GM18498 (cell line): ENCODE data around the gene RAB3C.
A peak's percentile ranks its signal among the peaks of the same experiment; 100 is the strongest.

Source experiments
- ATAC-seq: cut with Tn5 transposase; IDR thresholded peaks from one replicate; pipeline ENCODE4 v1.9.1; 2021; ENCODE audit warnings: mild to moderate bottlenecking, moderate library complexity; ENCODE audit not compliant: unreplicated experiment

RAB3C gene

DNA sequence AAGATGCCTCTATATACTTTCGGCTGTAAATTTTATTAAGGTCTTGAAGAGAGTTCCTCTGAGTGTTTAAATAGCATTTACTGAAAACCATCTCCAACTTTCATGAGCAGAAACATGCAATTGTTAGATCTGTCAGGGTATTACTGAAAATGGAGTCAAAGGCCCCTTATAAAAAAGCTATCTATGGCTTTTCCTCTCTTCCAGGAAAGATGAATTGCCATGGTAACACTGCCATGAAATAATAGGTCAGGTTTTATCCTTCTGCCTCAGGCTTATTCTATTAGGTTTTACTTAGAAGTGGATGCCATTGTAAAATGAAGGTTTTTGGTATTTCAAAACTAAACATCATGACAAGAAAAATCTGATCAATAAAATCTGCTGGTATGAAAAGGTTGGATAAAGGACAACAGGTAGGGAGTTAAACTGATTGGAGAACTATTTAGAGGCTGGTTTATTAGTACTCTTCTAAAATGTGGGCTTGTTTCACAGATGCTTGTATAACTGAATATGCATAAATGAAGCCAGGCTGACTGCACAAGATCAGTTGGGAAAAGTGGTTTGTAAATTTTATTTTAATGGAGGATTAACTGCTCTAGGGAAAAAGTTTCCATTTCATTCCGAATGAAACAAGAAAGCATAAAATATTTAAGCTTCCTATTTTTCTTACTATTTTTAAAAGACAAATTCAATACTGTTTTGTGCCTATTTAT, 135.5 kb downstream of the RAB3C start:
- ATAC-seq = no peak

- ATAC-seq = no peak
These were observed 139.3 kb downstream of the RAB3C start for GRCh38 chr5:58722160-58722559.

DNA sequence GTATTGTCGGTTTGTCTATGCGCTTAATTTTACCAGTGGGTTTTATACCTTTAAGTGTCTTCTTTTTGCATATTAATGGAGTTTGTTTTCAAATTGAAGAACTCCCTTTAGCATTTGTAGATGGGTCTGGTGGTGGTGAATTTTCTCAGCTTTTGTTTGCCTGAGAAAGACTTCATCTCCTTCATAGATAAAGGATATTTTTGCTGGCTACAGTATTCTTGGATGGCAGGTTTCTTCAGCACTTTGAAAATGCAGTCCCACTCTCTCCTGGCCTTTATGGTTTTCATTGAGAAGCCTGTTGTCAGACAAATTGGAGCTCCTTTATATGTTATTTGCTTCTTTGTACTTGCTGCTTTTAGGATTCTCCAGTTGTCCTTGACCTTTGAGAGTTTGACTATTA, 142.1 kb downstream of the RAB3C start:
- no peak for ATAC-seq

GRCh38 chr5:58731641-58732040, 148.8 kb downstream of the RAB3C start:
- ATAC-seq = no peak

DNA sequence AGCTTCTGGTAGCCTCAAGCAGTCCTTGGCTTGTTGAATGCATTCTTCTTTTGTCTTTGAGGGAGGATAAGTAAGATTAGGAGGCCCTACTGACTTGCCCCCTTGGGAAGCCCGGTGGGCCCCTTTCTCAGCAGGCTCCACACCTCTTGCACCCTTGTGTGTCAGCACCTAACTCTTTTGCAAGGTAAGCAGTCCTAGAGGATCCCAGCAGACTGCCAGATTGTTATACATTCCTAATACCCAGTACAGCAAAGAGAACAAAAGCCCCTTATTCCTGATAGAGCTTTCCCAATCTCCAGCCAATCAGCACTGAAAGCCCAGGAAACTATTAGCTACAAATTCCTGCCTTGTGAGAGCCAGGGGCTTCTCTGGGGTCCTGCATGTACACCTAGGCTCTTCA, 152.8 kb downstream of the RAB3C start:
- ATAC-seq = no peak

DNA sequence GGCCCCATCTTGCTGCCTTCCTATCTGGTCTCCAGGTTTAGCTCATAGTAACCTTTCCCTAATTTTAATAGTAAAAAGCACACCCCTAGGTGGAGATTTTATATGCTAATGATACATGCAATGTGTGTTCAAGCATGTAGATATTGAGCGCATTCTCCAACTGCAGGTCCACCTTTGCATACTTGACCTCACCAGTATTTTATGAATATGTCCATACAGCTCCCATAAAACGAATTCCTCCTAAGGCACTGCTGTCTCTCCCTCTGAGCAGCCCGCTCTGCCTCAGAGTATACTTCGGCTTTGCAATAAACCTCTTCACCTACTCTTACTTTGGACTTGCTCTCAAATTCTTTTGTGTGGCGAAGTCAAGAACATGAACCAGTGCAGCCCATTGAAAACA, 153.3 kb downstream of the RAB3C start:
- no peak for ATAC-seq

- no peak for ATAC-seq
These were observed 154.8 kb downstream of the RAB3C start for GRCh38 chr5:58737671-58738070.

GRCh38 chr5:58738336-58738735, 155.5 kb downstream of the RAB3C start:
- no peak for ATAC-seq

DNA sequence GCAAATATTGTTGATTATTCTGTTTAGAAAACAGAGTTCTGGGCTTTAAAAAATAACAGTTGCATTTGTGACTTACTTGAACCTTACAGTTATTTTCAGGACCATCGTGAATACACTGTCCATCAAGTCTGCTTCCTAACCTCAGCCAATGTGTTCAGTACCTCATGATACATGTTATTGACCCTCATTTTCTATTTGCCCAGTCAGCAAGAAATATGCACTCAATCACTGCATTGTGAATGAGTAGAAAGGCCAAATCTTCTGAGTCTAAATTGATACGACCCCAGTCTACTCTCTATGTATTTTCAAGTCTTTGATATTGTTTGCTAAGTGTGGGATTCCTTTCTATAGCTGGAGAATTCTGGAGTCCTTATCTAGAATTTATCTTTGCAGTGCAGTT, 156.2 kb downstream of the RAB3C start:
- ATAC-seq = no peak

GRCh38 chr5:58740956-58741355, 158.1 kb downstream of the RAB3C start:
- no peak for ATAC-seq

DNA sequence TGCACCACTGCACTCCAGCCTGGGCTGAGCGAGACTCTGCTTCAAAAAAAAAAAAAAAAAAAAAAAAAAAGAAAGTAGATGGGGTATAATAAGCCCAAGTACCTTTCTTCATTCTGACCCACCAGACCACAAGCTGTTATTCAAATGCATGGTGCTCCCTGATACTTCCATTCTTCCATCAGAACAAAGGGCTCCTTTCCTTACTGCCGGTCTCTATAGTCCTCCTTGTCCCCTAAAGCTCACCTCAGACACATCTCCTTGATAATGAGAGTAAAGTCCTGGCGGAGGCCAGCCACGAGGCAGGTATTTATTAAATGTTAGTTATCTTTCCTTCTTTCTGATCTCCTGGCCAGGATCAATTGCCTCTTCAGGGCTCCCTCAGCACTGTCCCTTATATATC, 162.5 kb downstream of the RAB3C start:
- no peak for ATAC-seq

GRCh38 chr5:58746321-58746720, 163.4 kb downstream of the RAB3C start:
- no peak for ATAC-seq

DNA sequence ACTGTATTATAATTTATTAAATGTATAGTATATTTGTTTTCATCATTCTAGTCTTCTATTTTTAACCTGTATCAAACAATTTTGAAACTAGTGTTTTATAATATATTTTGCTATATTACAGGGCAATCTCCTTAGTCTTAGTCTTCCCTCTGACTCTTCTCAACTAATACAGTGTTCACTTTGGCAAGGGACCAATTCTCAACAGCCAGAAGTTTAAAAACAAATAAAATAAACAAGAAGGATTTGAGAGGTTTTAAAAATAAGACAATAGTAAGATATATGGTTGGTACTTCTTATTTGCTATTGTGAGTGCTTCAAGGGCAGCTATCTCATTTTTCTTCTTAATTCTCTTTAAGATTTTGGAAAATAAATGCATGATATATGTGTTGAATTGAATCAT, 167.2 kb downstream of the RAB3C start:
- ATAC-seq = no peak

GRCh38 chr5:58751222-58751837, 168.5 kb downstream of the RAB3C start:
- no peak for ATAC-seq

DNA sequence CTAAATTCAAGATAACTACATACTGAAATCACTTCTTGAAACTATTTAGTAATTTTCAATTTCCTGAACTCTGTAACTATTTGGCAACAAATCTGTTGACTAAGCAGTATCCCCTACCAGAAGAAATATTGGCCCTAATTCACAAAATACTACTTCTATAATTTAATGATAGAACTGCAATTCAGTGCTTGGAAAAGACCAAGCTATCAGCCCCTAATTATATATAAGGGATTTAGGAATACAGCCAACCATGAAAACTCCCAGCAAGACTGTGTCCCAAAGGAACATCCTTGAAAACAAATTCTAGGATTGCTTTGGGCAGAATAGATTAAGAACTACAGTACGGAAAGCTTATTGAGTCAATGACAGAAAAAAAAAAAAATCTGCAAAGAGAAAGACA, 169.2 kb downstream of the RAB3C start:
- ATAC-seq = no peak

DNA sequence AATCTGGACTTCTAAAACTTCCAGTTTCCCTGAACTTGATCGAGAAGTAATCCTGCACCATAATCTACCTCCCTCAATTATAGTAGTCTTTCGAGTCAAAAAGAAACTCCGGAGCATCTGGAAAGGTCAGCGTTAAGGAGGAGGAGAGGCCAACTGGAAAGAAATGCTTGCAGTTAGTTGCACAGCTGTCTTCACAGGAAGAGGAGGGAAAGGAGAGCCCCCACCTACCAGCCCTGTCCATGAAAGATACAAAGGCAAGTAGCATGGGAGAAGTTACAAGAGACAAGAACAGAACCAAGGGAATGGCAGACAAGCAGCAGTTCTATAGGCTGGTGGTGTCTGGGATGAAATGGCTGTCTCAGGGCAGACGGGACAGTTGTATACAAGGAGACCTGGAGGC, 170.6 kb downstream of the RAB3C start:
- no peak for ATAC-seq

DNA sequence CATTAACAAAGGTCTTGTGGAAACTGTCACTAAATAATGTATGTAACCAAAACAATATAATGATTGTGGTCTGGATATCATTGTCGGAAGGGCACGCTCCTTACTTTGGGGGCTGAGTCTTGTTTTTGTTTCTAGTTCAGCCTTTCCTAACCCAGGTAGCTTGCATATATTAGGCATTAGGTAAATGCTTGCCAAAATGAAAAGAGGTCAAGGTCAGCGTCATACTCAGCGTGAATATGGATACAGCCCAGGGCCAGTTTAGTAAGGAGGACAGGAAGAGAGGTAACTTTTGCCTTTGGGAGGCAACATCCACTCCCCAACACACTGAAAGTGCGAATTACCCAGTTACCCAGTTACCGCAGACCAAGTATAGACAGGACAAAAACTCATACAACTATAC, 171.4 kb downstream of the RAB3C start:
- no peak for ATAC-seq

- ATAC-seq = no peak
These were observed 172.5 kb downstream of the RAB3C start for GRCh38 chr5:58755397-58755796.

DNA sequence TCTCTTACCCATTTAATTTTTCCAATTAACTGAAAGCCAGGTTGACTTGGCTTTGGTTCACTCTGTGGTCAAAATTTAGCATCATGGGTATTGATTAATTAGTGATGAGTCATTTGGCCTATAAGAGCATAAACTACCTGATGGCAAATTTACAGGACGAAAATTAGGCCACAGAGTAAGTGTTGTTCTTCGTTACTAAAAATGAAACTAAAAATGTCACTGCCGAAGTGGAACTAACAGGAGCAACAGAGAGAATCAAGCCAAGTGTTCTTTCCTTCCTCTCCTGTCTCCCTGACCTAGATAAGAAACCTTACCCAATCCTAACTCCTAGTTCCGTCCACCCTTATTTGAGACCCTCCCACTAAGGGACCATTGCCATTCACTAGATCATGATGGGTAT, 176.9 kb downstream of the RAB3C start:
- peak; percentile 91 for ATAC-seq

DNA sequence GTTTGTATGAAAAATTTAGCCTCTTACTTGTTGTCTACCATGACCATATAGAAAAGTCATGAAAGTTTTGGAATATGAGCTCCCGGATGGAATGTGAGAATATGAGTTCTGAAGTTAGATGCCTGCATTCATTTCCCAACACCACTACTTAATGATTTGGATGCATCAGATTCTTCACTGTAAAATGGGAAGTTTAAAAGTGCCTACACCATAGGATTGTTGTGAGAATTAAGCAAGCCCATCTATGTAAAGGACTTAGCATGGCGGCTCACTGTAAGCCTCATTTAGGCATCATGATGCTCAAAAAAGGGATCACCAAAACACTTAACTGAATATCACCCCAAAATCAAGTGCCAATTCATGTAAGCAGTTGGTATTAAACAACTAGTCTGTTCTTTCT, 177.3 kb downstream of the RAB3C start:
- ATAC-seq = no peak

DNA sequence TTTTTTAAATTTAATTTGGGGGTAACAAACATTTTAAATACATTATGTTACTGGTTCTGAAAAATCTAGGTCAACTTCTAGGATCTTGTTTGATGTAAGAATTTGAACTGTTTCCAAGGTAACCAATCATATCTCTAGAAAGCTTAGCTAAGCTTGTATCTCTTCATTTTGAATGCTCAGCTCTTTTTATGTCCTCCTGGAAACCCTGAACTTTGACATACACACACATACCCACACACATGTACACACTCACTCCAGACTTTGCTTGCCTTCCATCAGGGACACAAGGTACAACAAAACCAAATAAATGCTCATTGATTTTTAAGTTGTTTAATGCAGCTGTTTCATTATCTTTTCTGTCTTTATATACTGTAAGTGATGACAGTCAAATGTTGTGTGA, 178.5 kb downstream of the RAB3C start:
- no peak for ATAC-seq

DNA sequence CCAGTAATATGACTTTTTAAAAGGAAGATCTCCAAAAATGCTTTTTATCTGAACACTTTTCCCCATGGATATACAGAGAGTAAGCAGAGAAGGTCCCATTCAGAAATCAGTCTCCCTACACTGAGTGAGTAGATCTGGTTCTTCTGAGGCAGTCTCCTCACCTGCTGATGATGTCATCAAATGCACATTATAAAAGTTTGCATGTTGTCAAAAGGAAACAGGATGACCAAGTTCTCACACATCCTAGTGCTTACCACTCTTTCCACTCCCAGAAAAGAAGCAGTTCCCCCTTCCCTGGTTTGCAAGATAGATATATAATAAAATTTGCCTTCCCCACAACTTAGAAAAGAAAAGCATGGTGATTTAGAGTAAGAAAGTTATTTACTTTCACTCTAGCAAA, 180.5 kb downstream of the RAB3C start:
- no peak for ATAC-seq

DNA sequence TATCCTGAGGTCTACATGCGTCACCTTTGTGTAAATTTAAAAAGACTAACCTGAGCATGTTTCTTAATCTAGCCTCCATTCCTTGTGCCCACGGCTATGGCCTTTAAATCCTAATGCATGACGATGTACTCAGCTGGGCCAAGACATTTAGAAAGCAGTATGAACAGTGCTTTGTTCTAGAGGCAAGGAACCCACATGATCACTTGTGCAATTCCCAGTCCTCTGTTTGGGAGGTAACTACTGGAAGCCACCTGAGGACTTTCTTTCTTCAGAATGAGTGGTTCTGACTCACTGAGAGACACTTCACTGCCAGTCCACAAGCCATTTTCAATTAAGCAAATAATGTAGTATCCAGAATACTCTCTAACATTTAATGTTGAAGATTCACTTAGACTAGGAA, 181.3 kb downstream of the RAB3C start:
- ATAC-seq = no peak
